ENCODE measurements around the gene CHL1.

GRCh38 chr3:411226-411625, 214.7 kb downstream of the CHL1 start:
- TF ChIP-seq CTCF (IDR thresholded peaks at IDR 0.05) (no peak), POLR2A (IDR thresholded peaks at IDR 0.05) (no peak)

All from body of pancreas (tissue), 4 donors.